Motor neuron (in vitro differentiated cells): ENCODE results near the gene ATP12A. TPM values are rescaled to one million over a fixed set of nuclear protein-coding genes. Genes with fewer than 3 reads are reported as not detected.
A peak's percentile ranks its signal among the peaks of the same experiment; 100 is the strongest.

ENCODE experiments used
- ATAC-seq, 8 experiments: fragments of 200-7000 bp; cut with Tn5 transposase; replicated peaks in 6 of 8; 2 replicates each; pipeline ENCODE4 v1.8.0; 2021; ENCODE audit warnings: mild to moderate bottlenecking in 8 of 8, moderate library complexity in 8 of 8
- H3K27ac ChIP-seq, 2 donors: fragments of 250-450 bp; sonication (Bioruptor Pico); 2 replicates each; pipeline ENCODE4 v1.9.0; 2021; ENCODE audit warnings: antibody characterized with exemption in 2 of 2, mild to moderate bottlenecking in 2 of 2, moderate library complexity in 1 of 2
- H3K4me1 ChIP-seq, 2 donors: fragments of 250-450 bp; sonication (Bioruptor Pico); replicated peaks in 1 of 2; 2 replicates each; pipeline ENCODE4 v1.6.1; 2021; ENCODE audit warnings: antibody characterized with exemption in 2 of 2, mild to moderate bottlenecking in 2 of 2, moderate library complexity in 1 of 2
- H3K4me3 ChIP-seq, 5 donors: fragments of 250-450 bp; sonication (Bioruptor Pico); 2 replicates each; pipeline ENCODE4 v1.9.0; 2021; ENCODE audit warnings: antibody characterized with exemption in 5 of 5, mild to moderate bottlenecking in 5 of 5, moderate library complexity in 4 of 5
- WGBS, 10 experiments: fragments of 450-650 bp; shearing (Covaris generic); methylation state at CpG; one replicate each; pipeline ENCODE4 v1.0.0; 2022; 5-methylcytosine and 5-hydroxymethylcytosine counted together
- in situ Hi-C, 9 experiments: fragments of 400-800 bp; cut with MboI; loops; one replicate each; pipeline ENCODE4 v1.15.0; 2021; ENCODE audit warnings: low sequenced_read_pairs in 9 of 9, low pct_unique_long_range_greater_than_20kb in 2 of 9; ENCODE audit not compliant: unreplicated experiment in 9 of 9
- total RNA-seq, 8 experiments: library from RNA; unstranded; fragments of 300-600 nt; gene quantifications; 2 replicates each; pipeline versions ENCODE4 v1.2.3 to v1.2.4, GENCODE V29; 2022

The ATP12A gene
- total RNA-seq, 8 experiments from 2014 or later, result 0.05 to 0.09 TPM; not detected in 6

- peak in 2 of 8 experiments; percentile 3 to 24 for ATAC-seq
- WGBS, 10 experiments, result 0 to 93% (median 71%) methylated on average over 1 to 3 of the region's 5 CpGs; no CpG with 5 or more reads in 3 of the 10 experiments
- Histone ChIP-seq H3K4me1 (peaks cover 11 to 23% of the 10 kb centered on the region in 2 donors), H3K4me3 (no peak overlapping the region), H3K27ac (no peak overlapping the region)
- in situ Hi-C loops, result no loop called here
Observed at GRCh38 chr13:24668955-24669582, 11.1 kb upstream of the ATP12A start.

DNA sequence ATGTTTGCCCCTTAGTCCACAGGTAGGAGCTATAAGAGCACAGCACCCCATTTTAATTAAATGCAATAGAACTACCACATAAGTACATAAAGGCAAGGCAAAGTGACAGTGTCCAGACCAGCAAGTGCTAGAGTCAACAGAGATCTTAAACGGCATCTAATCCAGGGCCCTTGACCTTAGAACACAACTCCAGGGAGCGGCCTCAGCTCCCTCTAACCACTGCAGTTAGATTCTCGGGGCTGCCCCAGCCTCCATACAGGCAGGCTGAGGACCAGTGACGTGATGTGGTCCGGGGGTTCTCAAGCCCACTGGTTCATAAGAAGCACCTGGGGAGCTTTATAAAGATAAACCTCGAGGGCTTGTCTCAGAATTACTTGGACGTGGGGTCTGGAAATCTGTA lies 10.0 kb upstream of the ATP12A start:
- ATAC-seq, result no peak
- 23 to 100% (median 66%) methylated on average over 1 to 6 of the region's 7 CpGs; no CpG with 5 or more reads in 4 of the 10 experiments for WGBS, 10 experiments
- in situ Hi-C loops, result loop anchor here in 1 of 9 experiments (10.0 kb wide), 1 partner anchor 95 kb away; no protein-coding TSS in a partner anchor
- peaks cover 11 to 23% of the 10 kb centered on the region in 2 donors for H3K4me1 ChIP-seq
- no peak overlapping the region for H3K27ac ChIP-seq
- no peak overlapping the region for H3K4me3 ChIP-seq

- ATAC-seq, result peak in 6 of 8 experiments; percentile 26 to 73 (median 37)
- no peak overlapping the region for H3K27ac ChIP-seq
- H3K4me1 ChIP-seq, result peaks cover 11 to 23% of the 10 kb centered on the region in 2 donors
- in situ Hi-C loops, result loop anchor here in 1 of 9 experiments (10.0 kb wide), 1 partner anchor 96 kb away; no protein-coding TSS in a partner anchor
- WGBS, 10 experiments, result 5 to 60% (median 23%) methylated on average over 2 to 6 of the region's 6 CpGs; no CpG with 5 or more reads in 3 of the 10 experiments
- H3K4me3 ChIP-seq, result no peak overlapping the region
Observed at GRCh38 chr13:24670961-24671381, 9.2 kb upstream of the ATP12A start.

DNA sequence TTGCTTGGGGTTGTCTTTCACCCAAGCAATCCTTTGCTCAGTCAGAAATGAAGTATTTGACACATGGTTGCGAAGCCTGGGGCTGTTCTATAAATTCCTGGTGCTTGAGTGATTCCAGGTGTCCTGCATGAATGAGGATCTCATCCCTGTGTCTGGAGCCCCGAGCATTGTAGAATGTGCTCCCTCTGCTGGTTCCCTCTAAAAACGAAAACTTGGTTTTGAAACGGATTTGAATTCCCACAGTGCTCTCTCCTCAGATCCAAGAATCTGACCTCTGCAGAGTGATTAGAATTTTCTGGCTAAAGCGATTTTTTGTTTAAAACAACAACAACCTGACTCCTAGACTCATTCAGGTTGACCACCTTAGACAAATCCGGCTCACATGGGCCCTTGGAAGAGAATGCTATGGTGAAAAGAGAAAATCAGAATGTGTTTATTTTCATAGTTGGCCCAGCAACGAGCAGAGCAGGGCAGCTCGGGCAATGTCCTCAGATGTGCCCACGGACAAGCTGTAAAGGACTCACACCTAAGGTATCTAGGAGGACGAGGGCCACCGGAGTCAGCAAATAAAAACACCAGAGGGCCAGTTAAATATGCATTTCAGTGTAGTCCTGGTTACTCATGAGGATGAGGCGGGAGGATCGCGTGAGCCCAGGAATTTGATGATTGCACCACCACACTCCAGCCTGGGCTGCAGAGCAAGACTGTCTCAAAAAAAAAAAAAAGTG lies 8.7 kb upstream of the ATP12A start:
- WGBS, 10 experiments, result 1 to 57% (median 19%) methylated on average over 2 to 13 of the region's 14 CpGs
- Histone ChIP-seq H3K27ac (no peak overlapping the region), H3K4me3 (no peak overlapping the region), H3K4me1 (peaks cover 11 to 23% of the 10 kb centered on the region in 2 donors)
- in situ Hi-C loops, result loop anchor here in 1 of 9 experiments (10.0 kb wide), 1 partner anchor 97 kb away; no protein-coding TSS in a partner anchor
- peak; percentile 58 to 86 (median 74) for ATAC-seq

DNA sequence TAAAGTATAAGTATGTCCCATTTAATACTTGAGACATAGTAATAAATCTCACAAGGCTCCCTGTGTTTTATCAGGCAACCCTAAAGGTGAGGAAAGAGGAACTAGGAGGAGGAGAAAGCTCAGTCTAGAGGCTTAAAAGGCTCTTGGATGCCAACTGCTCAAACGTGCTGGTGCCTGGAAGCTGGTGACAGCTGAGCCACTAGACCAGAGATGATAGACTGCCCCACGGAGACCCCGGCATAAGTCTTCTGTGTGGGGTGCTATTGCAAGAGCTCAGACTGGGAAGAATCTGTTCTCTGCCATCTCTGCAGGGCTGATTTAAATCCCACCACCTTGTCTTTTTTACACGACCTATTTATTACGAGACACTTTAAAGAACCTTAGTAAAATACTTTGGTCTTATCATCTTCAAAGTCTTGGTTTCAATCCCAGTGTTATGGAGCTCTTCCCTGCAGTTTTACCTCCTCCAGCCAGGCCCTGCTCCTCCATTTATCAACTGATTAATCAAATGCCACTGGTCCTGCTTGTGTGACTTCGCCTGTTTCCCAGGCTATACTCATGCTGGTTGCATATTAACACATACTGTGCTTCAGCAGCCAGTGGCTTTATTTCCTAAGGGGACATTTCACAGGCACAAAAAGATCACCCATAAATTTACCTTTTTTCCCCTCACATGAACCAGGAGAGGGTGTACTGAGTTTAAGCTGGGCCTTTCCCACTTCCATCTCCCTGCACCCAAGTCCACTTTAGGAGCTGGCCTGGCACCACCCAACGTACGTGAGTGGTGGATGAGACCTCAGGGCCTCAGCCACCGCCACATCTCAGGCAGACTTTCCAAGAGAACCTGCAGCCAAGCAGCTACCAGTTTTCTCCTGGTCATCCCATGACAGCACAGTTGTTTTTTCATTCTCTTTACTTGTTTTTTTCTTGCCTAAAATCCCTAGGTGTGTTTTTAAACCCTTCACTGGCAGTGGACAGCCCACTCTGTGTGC lies 7.8 kb upstream of the ATP12A start:
- Histone ChIP-seq H3K4me1 (peaks cover 11 to 23% of the 10 kb centered on the region in 2 donors), H3K4me3 (no peak overlapping the region), H3K27ac (no peak overlapping the region)
- peak in 5 of 8 experiments; percentile 50 to 82 (median 78) for ATAC-seq
- in situ Hi-C loops, result loop anchor here in 1 of 9 experiments (10.0 kb wide), 1 partner anchor 98 kb away; no protein-coding TSS in a partner anchor
- WGBS, 10 experiments, result 20 to 60% (median 39%) methylated on average over 2 to 9 of the region's 9 CpGs; no CpG with 5 or more reads in 2 of the 10 experiments

DNA sequence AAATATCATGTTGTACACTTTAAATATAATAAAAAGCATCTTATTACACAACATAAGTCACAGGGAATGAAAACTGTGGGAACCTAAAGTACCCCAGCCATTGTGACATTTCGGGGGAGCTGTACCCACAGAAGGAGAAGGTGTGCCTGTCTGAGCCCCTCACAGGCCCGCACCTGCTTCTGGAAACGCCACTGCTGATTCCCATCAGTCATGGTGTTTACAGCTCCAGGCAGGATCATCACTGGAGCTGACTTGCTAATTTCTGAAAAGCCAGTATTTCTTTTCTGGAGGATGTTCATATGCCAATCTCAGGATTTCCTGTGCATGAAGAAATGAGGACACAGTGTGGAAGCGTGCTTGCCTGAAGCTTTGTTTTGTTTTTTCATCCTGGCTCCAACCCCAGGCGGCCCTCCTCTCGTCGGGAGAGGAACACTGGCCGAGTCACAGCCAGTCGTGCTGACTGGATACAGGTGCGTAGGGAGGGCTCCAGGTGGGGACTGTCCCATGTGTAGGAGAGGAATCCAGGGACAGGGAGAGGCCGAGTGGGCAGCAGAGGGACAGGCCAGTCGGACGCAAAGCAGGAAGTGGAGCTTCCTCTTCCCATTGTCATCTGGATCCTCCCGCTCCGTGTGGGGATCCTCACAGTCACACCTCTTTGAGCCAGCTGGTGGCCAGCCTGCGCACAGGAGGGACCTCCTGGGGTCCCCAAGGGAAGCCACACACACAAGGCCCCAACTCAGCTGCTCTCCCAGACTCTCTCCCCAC lies 4.2 kb upstream of the ATP12A start:
- H3K4me3 ChIP-seq, result no peak overlapping the region
- in situ Hi-C loops, result loop anchor here in 1 of 9 experiments (10.0 kb wide), 1 partner anchor 101 kb away; no protein-coding TSS in a partner anchor
- peaks cover 11 to 23% of the 10 kb centered on the region in 2 donors for H3K4me1 ChIP-seq
- peak in 1 of 8 experiments; percentile 42 for ATAC-seq
- WGBS, 10 experiments, result 56 to 100% (median 79%) methylated on average over 1 to 8 of the region's 16 CpGs; no CpG with 5 or more reads in 2 of the 10 experiments
- H3K27ac ChIP-seq, result no peak overlapping the region

DNA sequence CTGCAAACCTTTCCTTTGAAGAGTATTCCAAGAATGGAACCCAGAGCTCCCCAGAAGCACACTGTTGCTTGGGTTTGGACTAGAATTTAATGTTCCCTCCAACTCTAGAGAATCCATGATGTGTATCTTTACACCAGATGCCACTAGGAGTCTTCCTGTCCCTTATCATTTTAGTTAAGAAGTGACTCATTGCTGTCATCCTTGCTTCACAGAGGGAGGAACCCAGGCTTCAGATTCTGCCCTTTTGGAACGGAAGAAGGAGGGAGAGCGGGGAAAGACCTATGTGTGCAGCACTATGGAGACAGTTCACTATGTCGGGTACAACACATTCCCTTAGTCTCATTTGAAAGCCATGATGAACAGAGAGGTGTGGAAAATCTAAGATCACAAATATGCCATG lies 2.1 kb upstream of the ATP12A start:
- no peak for ATAC-seq
- H3K4me3 ChIP-seq, result no peak overlapping the region
- H3K4me1 ChIP-seq, result peaks cover under 1 to 2% of the 10 kb centered on the region in 2 donors
- WGBS, 10 experiments, result 50 to 100% (median 60%) methylated on average over 1 to 3 of the region's 3 CpGs; no CpG with 5 or more reads in 5 of the 10 experiments
- H3K27ac ChIP-seq, result no peak overlapping the region
- in situ Hi-C loops, result loop anchor here in 1 of 9 experiments (10.0 kb wide), 1 partner anchor 103 kb away; no protein-coding TSS in a partner anchor

DNA sequence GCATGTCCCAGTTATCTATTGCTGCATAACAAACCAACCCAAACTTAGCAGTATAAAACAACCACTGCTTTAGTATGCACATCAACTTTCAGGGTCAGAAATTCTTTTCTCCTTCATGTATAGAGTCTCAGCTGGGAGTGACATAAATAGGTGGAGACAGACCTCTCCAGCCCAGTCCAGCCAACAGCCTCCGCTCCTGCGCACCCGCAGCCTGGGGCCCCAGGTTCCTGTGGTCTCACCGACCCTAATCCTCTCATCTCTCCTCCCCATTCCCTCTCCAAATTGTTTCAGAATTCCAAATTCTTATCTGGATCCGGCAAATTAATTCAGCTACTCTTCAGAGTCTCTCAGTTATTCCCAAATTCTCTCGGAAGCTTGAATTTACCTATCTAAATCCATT lies 522 bp upstream of the ATP12A start:
- WGBS, 10 experiments, result 0 to 87% (median 47%) methylated on average over 1 to 6 of the region's 6 CpGs; no CpG with 5 or more reads in 1 of the 10 experiments
- ATAC-seq, result no peak
- H3K4me3 ChIP-seq, result peak overlapping the region in 2 of 5 donors; percentile 37 to 44
- no peak overlapping the region for H3K27ac ChIP-seq
- H3K4me1 ChIP-seq, result peaks cover 0 to under 1% of the 10 kb centered on the region in 2 donors
- in situ Hi-C loops, result loop anchor here in 1 of 9 experiments (10.0 kb wide), 1 partner anchor 105 kb away; no protein-coding TSS in a partner anchor

DNA sequence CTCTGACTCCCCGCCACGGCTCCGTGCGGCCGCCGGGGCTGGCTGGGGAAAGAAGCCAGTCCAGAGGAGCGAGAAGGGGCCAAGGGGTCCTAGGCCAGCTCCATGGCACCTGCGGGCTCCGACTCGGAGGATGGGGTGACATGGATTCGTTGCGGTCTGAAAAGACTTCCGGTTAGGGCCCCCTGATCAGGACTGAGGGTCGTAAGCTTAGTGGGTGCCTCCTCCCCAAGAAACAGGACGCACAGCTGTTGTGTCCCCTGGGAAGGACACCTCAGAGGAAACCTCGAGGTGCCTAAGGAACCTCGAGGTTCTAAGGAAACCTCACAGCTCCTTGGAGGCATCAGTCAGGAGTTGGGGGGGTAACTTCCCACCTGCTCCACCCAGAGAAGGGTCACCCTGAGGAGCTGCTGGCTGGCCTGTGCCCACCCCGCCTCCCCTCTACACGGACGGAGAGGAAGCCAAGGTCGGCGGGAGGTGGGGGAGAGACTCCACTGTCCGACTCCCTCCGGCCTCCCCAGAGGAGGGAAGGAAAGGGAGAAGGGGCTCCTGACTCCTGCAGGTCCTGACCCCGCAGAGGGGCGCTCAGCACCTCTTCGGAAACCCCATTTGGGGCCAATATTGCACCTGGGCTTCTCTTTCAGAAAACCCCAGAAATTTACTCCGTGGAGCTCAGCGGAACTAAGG lies 855 bp downstream of the ATP12A start:
- H3K4me1 ChIP-seq, result peaks cover 0 to 4% of the 10 kb centered on the region in 2 donors
- no peak overlapping the region for H3K27ac ChIP-seq
- 0 to 100% (median 59%) methylated on average over 2 to 12 of the region's 29 CpGs; no CpG with 5 or more reads in 1 of the 10 experiments for WGBS, 10 experiments
- no peak for ATAC-seq
- H3K4me3 ChIP-seq, result peak overlapping the region; percentile 37 to 50 (median 39)
- in situ Hi-C loops, result no loop called here

- ATAC-seq, result no peak
- WGBS, 10 experiments, result 83 to 100% (median 88%) methylated on average over 1 of the region's 1 CpG; no CpG with 5 or more reads in 7 of the 10 experiments
- Histone ChIP-seq H3K4me1 (peaks cover 0 to 4% of the 10 kb centered on the region in 2 donors), H3K27ac (no peak overlapping the region), H3K4me3 (no peak overlapping the region)
- in situ Hi-C loops, result no loop called here
Observed at GRCh38 chr13:24681930-24682329, 1.7 kb downstream of the ATP12A start.

GRCh38 chr13:24682353-24682752 lies 2.1 kb downstream of the ATP12A start:
- in situ Hi-C loops, result no loop called here
- Histone ChIP-seq H3K4me3 (no peak overlapping the region), H3K4me1 (peaks cover 0 to 4% of the 10 kb centered on the region in 2 donors), H3K27ac (no peak overlapping the region)
- 67 to 100% (median 90%) methylated on average over 1 of the region's 2 CpGs; no CpG with 5 or more reads in 6 of the 10 experiments for WGBS, 10 experiments
- ATAC-seq, result no peak
